IMR-90 (cell line): Measurements from ENCODE around the gene KDM8. TPM values are rescaled to one million over a fixed set of nuclear protein-coding genes. Genes with fewer than 3 reads are reported as not detected.

Experiments
- ATAC-seq: fragments of 200-7000 bp; cut with Tn5 transposase; 2 replicates; pipeline ENCODE4 v1.9.1; 2020; ENCODE audit warnings: low read depth, mild to moderate bottlenecking, moderate library complexity
- BruUV-seq: library from RNA; stranded (reverse); fragments of 400-500 nt; replicated peaks from 2 replicates; lab custom pipeline; 2021; lab: Mats Ljungman, UMichigan
- CTCF ChIA-PET: fragments of 300-600 bp; formaldehyde crosslinking; extraction: SDS; loops from one replicate; lab custom pipeline; 2021; ENCODE audit warnings: antibody characterized with exemption; lab: Yijun Ruan, JAX
- POLR2A ChIA-PET: fragments of 300-600 bp; sonication (Branson Sonifier 250); formaldehyde crosslinking; loops from one replicate; lab custom pipeline; 2022; ENCODE audit warnings: antibody characterized with exemption; ENCODE audit not compliant: unreplicated experiment; lab: Charles Lee
- DNase-seq: peaks from one replicate; pipeline ENCODE4 v3.0.0; 2013
- H2AFZ ChIP-seq: replicated peaks from 2 replicates; pipeline ENCODE3; 2013; ENCODE audit warnings: low read length, mild to moderate bottlenecking; ENCODE audit not compliant: poor library complexity
- H2AK5ac ChIP-seq: 2 replicates; pipeline ENCODE4 v1.6.1; 2013; ENCODE audit warnings: low read depth, low read length, inconsistent platforms
- H2AK9ac ChIP-seq: replicated peaks from 2 replicates; pipeline ENCODE3; 2013; ENCODE audit warnings: mild to moderate bottlenecking, low read depth, low read length, moderate library complexity; ENCODE audit not compliant: poor library complexity
- H2BK120ac ChIP-seq: 2 replicates; pipeline ENCODE4 v1.6.1; 2013; ENCODE audit warnings: low read depth, low read length, inconsistent platforms
- H2BK15ac ChIP-seq: 3 replicates; pipeline ENCODE4 v1.6.1; 2013; ENCODE audit warnings: low read depth, low read length, inconsistent platforms
- H2BK20ac ChIP-seq: 2 replicates; pipeline ENCODE4 v1.6.1; 2013; ENCODE audit warnings: low read depth, mild to moderate bottlenecking, inconsistent platforms, low read length, moderate library complexity
- H2BK5ac ChIP-seq: 2 replicates; pipeline ENCODE4 v1.6.1; 2013; ENCODE audit warnings: mild to moderate bottlenecking, low read depth, low read length, inconsistent platforms; ENCODE audit not compliant: poor library complexity, severe bottlenecking
- H3K14ac ChIP-seq: replicated peaks from 2 replicates; pipeline ENCODE4 v1.6.1; 2013; ENCODE audit warnings: low read depth, low read length, inconsistent platforms
- H3K18ac ChIP-seq: 2 replicates; pipeline ENCODE4 v1.6.1; 2013; ENCODE audit warnings: low read depth, low read length, control low read depth
- H3K23ac ChIP-seq: 2 replicates; pipeline ENCODE4 v1.6.1; 2013; ENCODE audit warnings: low read depth, low read length, inconsistent platforms
- H3K27ac ChIP-seq: 2 replicates; pipeline ENCODE4 v1.5.1; 2013; ENCODE audit warnings: mild to moderate bottlenecking, control low read depth, low read length; ENCODE audit not compliant: insufficient read depth
- H3K27me3 ChIP-seq: 2 replicates; pipeline ENCODE4 v1.6.1; 2013; ENCODE audit warnings: low read length; ENCODE audit not compliant: control insufficient read depth, insufficient read depth
- H3K36me3 ChIP-seq: 2 replicates; pipeline ENCODE4 v1.6.1; 2013; ENCODE audit warnings: low read length, mixed read lengths; ENCODE audit not compliant: control insufficient read depth, insufficient read depth
- H3K4ac ChIP-seq: 2 replicates; pipeline ENCODE4 v1.6.1; 2013; ENCODE audit warnings: low read depth, low read length, inconsistent platforms
- H3K4me1 ChIP-seq: 2 replicates; pipeline ENCODE4 v1.6.1; 2013; ENCODE audit warnings: low read length, mixed read lengths; ENCODE audit not compliant: control insufficient read depth, insufficient read depth
- H3K4me2 ChIP-seq: 2 replicates; pipeline ENCODE4 v1.6.1; 2013; ENCODE audit warnings: low read depth, mild to moderate bottlenecking, control low read depth, low read length, moderate library complexity
- H3K4me3 ChIP-seq: 2 replicates; pipeline ENCODE4 v1.5.1; 2013; ENCODE audit warnings: low read depth, mild to moderate bottlenecking, control low read depth, low read length, moderate library complexity; ENCODE audit not compliant: insufficient read depth
- H3K56ac ChIP-seq: 2 replicates; pipeline ENCODE4 v1.6.1; 2013; ENCODE audit warnings: low read length, inconsistent platforms; ENCODE audit not compliant: insufficient read depth; ENCODE audit errors: extremely low read depth
- H3K79me1 ChIP-seq, 2 experiments: 2 replicates each; pipeline ENCODE4 v1.6.1; 2013; ENCODE audit warnings: low read length in 2 of 2, inconsistent platforms in 1 of 2, low read depth in 1 of 2
- H3K9ac ChIP-seq: 2 replicates; pipeline ENCODE4 v1.6.1; 2013; ENCODE audit warnings: low read depth, low read length, control low read depth
- H3K9me1 ChIP-seq: 2 replicates; pipeline ENCODE4 v1.6.1; 2013; ENCODE audit warnings: low read length, inconsistent platforms; ENCODE audit not compliant: insufficient read depth
- H3K9me3 ChIP-seq: 2 replicates; pipeline ENCODE4 v1.6.1; 2013; ENCODE audit warnings: low read length; ENCODE audit not compliant: control insufficient read depth, insufficient read depth
- H4K20me1 ChIP-seq: 2 replicates; pipeline ENCODE4 v1.6.1; 2013; ENCODE audit warnings: low read length, inconsistent platforms; ENCODE audit not compliant: insufficient read depth
- H4K5ac ChIP-seq: 2 replicates; pipeline ENCODE4 v1.6.1; 2013; ENCODE audit warnings: mild to moderate bottlenecking, low read depth, low read length, control low read depth
- H4K8ac ChIP-seq, 2 experiments: 2 replicates each; pipeline ENCODE4 v1.6.1; 2013; ENCODE audit warnings: low read depth in 2 of 2, low read length in 2 of 2, control low read depth in 1 of 2, inconsistent platforms in 1 of 2
- H4K91ac ChIP-seq: 2 replicates; pipeline ENCODE4 v1.6.1; 2013; ENCODE audit warnings: low read depth, low read length, inconsistent platforms; ENCODE audit not compliant: insufficient read depth
- NFE2L2 ChIP-seq: fragments of 150-350 bp; IDR thresholded peaks from 2 replicates; pipeline ENCODE4 v1.6.1; 2016; ENCODE audit warnings: low read depth, mild to moderate bottlenecking, low read length
- RAD21 ChIP-seq: IDR thresholded peaks from 2 replicates; pipeline ENCODE4 v1.6.1; 2012; ENCODE audit warnings: low read length, improper control_type of control experiment
- WGBS, 2 experiments: methylation state at CpG; one replicate each; pipeline versions ENCODE4 v1.1.5 to v1.1.7; 2013; ENCODE audit warnings: missing lambda C conversion rate in 2 of 2; ENCODE audit not compliant: insufficient read length in 1 of 2; ENCODE audit errors: extremely low coverage in 2 of 2; 5-methylcytosine and 5-hydroxymethylcytosine counted together
- dilution Hi-C: fragments of 300-500 bp; cut with HindIII; formaldehyde crosslinking; loops from one replicate; pipeline ENCODE4 v1.14.3; 2018; ENCODE audit warnings: low sequenced_read_pairs; ENCODE audit not compliant: unreplicated experiment
- in situ Hi-C: fragments of 300-500 bp; cut with MboI; formaldehyde crosslinking; loops from 3 replicates; pipeline ENCODE4 v1.14.3; 2019; ENCODE audit warnings: low sequenced_read_pairs, inconsistent platforms, mixed read lengths
- intact Hi-C: fragments of 100-400 bp; cut with micrococcal nuclease; formaldehyde crosslinking; loops from 2 replicates; pipeline ENCODE4 v1.10.0; 2022
- polyA plus RNA-seq, 3 experiments: library from polyadenylated mRNA; depleted of rRNA; stranded (reverse); fragments of >200 nt; gene quantifications; 2 replicates each; pipeline ENCODE4 v1.2.3, GENCODE V29; 2012; ENCODE audit warnings: low replicate concordance in 1 of 3
- total RNA-seq: library from RNA; depleted of rRNA; stranded (reverse); fragments of >200 nt; gene quantifications from 2 replicates; pipeline ENCODE4 v1.2.3, GENCODE V29; 2012
- TF ChIP-seq, protein P1 (sequence below): conservative IDR thresholded peaks from 2 replicates; pipeline ENCODE4 v1.5.1; 2012; ENCODE audit warnings: mild to moderate bottlenecking, low read depth, low read length, improper control_type of control experiment

Gene KDM8
- total and polyA plus RNA-seq, 2 of the 4 experiments (the other 2 are of a cell fraction) = 3.2 to 3.8 TPM

GRCh38 chr16:27175888-27176287 lies 27.4 kb upstream of the KDM8 start:
- peak overlapping the region; percentile 89 to 90 for H4K8ac ChIP-seq
- ChIA-PET CTCF (interaction anchor here (1.1 kb wide), 1 partner anchor 59 kb away, joined by 3 read pairs; no protein-coding TSS in a partner anchor), POLR2A (no interaction called here)
- H2BK20ac ChIP-seq = peak overlapping the region; percentile 75
- ATAC-seq (no peak), DNase-seq (no peak)
- in situ Hi-C loops (no loop called here), dilution Hi-C loops (no loop called here), intact Hi-C loops (no loop called here)
- no CpG with 5 or more reads among the region's 8 CpGs for WGBS, 2 experiments
- H2AK5ac ChIP-seq = peak overlapping the region; percentile 97
- H3K9me1 ChIP-seq = no peaks in the 10 kb centered on the region
- H3K18ac ChIP-seq = peak overlapping the region; percentile 79; the same call in 1 of the 2 replicates
- peak overlapping the region; percentile 81 for H3K4ac ChIP-seq
- H3K56ac ChIP-seq = no peak overlapping the region
- no peaks in the 10 kb centered on the region for H3K36me3 ChIP-seq
- no peak overlapping the region for H3K4me2 ChIP-seq
- H3K14ac ChIP-seq = peak overlapping the region; percentile 68
- H3K27me3 ChIP-seq = no peaks in the 10 kb centered on the region
- H3K4me3 ChIP-seq = no peak overlapping the region
- peak overlapping the region; percentile 98 for H2BK5ac ChIP-seq
- H2AFZ ChIP-seq = peak overlapping the region; percentile 57
- no peak overlapping the region for H3K9ac ChIP-seq
- no peaks in the 10 kb centered on the region for H4K20me1 ChIP-seq
- H4K91ac ChIP-seq = peak overlapping the region; percentile 89
- peak overlapping the region; percentile 99 for H2BK120ac ChIP-seq
- H4K5ac ChIP-seq = peak overlapping the region; percentile 2; the same call in 1 of the 2 replicates
- peak overlapping the region; percentile 92; the same call in 2 of the 3 replicates for H2BK15ac ChIP-seq
- H2AK9ac ChIP-seq = peak overlapping the region; percentile 63
- H3K4me1 ChIP-seq = peaks cover 11% of the 10 kb centered on the region
- peaks cover 0 to 8% of the 10 kb centered on the region in 2 experiments; a peak in 1 of 4 replicates for H3K79me1 ChIP-seq
- TF ChIP-seq, protein P1, sequence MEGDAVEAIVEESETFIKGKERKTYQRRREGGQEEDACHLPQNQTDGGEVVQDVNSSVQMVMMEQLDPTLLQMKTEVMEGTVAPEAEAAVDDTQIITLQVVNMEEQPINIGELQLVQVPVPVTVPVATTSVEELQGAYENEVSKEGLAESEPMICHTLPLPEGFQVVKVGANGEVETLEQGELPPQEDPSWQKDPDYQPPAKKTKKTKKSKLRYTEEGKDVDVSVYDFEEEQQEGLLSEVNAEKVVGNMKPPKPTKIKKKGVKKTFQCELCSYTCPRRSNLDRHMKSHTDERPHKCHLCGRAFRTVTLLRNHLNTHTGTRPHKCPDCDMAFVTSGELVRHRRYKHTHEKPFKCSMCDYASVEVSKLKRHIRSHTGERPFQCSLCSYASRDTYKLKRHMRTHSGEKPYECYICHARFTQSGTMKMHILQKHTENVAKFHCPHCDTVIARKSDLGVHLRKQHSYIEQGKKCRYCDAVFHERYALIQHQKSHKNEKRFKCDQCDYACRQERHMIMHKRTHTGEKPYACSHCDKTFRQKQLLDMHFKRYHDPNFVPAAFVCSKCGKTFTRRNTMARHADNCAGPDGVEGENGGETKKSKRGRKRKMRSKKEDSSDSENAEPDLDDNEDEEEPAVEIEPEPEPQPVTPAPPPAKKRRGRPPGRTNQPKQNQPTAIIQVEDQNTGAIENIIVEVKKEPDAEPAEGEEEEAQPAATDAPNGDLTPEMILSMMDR = no peak
- no peak for TF ChIP-seq NFE2L2
- no peak for TF ChIP-seq RAD21
- no peak overlapping the region; the same call in 1 of the 2 replicates for H3K27ac ChIP-seq
- H3K9me3 ChIP-seq = 0 out of 2 replicates have a peak, but pooled peaks cover 3% of the 10 kb centered on the region
- H3K23ac ChIP-seq = no peak overlapping the region
- BruUV-seq = no TSS peak
